ENCODE data around the gene TMEM117.

DNA sequence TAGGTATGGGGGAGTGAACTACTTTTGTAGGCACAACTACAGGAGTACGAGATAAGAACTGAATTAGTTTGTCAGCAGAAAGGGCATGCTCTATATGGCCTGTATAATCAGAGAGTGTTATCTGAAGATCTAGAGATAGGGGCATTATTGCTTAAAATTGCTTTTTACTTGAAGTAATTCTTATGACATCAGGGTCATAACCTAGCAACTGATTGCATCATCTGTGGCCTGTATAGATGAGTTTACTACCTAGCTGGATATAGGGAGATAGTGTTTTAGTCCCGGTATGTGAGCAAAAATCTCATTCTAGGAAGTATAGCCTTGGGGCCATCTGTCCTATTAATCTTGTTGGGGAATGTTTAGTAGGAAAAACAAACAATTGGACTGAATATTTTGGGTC lies 142.7 kb downstream of the TMEM117 start:
- TF ChIP-seq, protein P1, sequence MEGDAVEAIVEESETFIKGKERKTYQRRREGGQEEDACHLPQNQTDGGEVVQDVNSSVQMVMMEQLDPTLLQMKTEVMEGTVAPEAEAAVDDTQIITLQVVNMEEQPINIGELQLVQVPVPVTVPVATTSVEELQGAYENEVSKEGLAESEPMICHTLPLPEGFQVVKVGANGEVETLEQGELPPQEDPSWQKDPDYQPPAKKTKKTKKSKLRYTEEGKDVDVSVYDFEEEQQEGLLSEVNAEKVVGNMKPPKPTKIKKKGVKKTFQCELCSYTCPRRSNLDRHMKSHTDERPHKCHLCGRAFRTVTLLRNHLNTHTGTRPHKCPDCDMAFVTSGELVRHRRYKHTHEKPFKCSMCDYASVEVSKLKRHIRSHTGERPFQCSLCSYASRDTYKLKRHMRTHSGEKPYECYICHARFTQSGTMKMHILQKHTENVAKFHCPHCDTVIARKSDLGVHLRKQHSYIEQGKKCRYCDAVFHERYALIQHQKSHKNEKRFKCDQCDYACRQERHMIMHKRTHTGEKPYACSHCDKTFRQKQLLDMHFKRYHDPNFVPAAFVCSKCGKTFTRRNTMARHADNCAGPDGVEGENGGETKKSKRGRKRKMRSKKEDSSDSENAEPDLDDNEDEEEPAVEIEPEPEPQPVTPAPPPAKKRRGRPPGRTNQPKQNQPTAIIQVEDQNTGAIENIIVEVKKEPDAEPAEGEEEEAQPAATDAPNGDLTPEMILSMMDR (optimal IDR thresholded peaks at IDR 0.05 in 1 of 3, IDR thresholded peaks at IDR 0.05 in 1 of 3, conservative IDR thresholded peaks at IDR 0.05 in 1 of 3; ENCODE audit: extremely low read depth in 1 of 3, insufficient read depth in 2 of 3, low read length in 3 of 3) = no peak
- no peak for TF ChIP-seq EZH2 (IDR thresholded peaks at IDR 0.05; ENCODE audit: low read length)

Measured in keratinocyte (primary cell).